ELR (cell line): ENCODE results near the gene CNTN5.

ENCODE experiments used
- DNase-seq: peaks from one replicate; pipeline ENCODE4 v3.0.0-alpha.2; 2015; ENCODE audit warnings: low read depth

The CNTN5 gene

GRCh38 chr11:99513368-99513767 is 492.6 kb downstream of the CNTN5 start:
- DNase-seq = no peak

- no peak for DNase-seq
Measured at GRCh38 chr11:99519095-99519494, 498.3 kb downstream of the CNTN5 start.

- peak; percentile 72 for DNase-seq
Measured at GRCh38 chr11:99522467-99523173, 501.9 kb downstream of the CNTN5 start.

- no peak for DNase-seq
Measured at GRCh38 chr11:99531468-99531867, 510.7 kb downstream of the CNTN5 start.

- DNase-seq = peak; percentile 78
Measured at GRCh38 chr11:99534812-99535211, 514.1 kb downstream of the CNTN5 start.

- DNase-seq = no peak
Measured at GRCh38 chr11:99535406-99535805, 514.7 kb downstream of the CNTN5 start.

- DNase-seq = no peak
Measured at GRCh38 chr11:99535819-99536218, 515.1 kb downstream of the CNTN5 start.

- DNase-seq = no peak
Measured at GRCh38 chr11:99537681-99538080, 516.9 kb downstream of the CNTN5 start.

GRCh38 chr11:99545616-99546015 is 524.9 kb downstream of the CNTN5 start:
- DNase-seq = no peak

- peak; percentile 31 for DNase-seq
Measured at GRCh38 chr11:99548264-99548663, 527.5 kb downstream of the CNTN5 start.

- no peak for DNase-seq
Measured at GRCh38 chr11:99554232-99554903, 533.6 kb downstream of the CNTN5 start.

- DNase-seq = no peak
Measured at GRCh38 chr11:99555486-99555885, 534.7 kb downstream of the CNTN5 start.

GRCh38 chr11:99565333-99565732 is 544.6 kb downstream of the CNTN5 start:
- no peak for DNase-seq

- no peak for DNase-seq
Measured at GRCh38 chr11:99567334-99567956, 546.7 kb downstream of the CNTN5 start.

GRCh38 chr11:99568808-99569207 is 548.1 kb downstream of the CNTN5 start:
- no peak for DNase-seq

- no peak for DNase-seq
Measured at GRCh38 chr11:99571094-99571493, 550.3 kb downstream of the CNTN5 start.

- no peak for DNase-seq
Measured at GRCh38 chr11:99584830-99585229, 564.1 kb downstream of the CNTN5 start.

- peak; percentile 61 for DNase-seq
Measured at GRCh38 chr11:99585606-99586005, 564.9 kb downstream of the CNTN5 start.

- peak; percentile 42 for DNase-seq
Measured at GRCh38 chr11:99589771-99590170, 569.0 kb downstream of the CNTN5 start.

GRCh38 chr11:99592266-99592665 is 571.5 kb downstream of the CNTN5 start:
- DNase-seq = no peak

GRCh38 chr11:99593197-99593596 is 572.4 kb downstream of the CNTN5 start:
- no peak for DNase-seq

- no peak for DNase-seq
Measured at GRCh38 chr11:99601179-99601578, 580.4 kb downstream of the CNTN5 start.

GRCh38 chr11:99614352-99614751 is 593.6 kb downstream of the CNTN5 start:
- DNase-seq = no peak
